Measurements from ENCODE around the gene OXSR1.

- TF ChIP-seq HIVEP1 (CRISPR knock-in tag; IDR thresholded peaks at IDR 0.05): no peak
- no peak for TF ChIP-seq SP1 (IDR thresholded peaks at IDR 0.05)
- TF ChIP-seq SP1 (CRISPR knock-in tag; IDR thresholded peaks at IDR 0.05): no peak
- TF ChIP-seq ZNF205 (CRISPR knock-in tag; IDR thresholded peaks at IDR 0.05): no peak
- TF ChIP-seq HMG20A (CRISPR knock-in tag; IDR thresholded peaks at IDR 0.05; ENCODE audit: borderline replicate concordance): no peak
- no peak for TF ChIP-seq ZNF337 (CRISPR knock-in tag; IDR thresholded peaks at IDR 0.05; ENCODE audit: borderline replicate concordance, low read depth)
- TF ChIP-seq ZNF574 (CRISPR knock-in tag; IDR thresholded peaks at IDR 0.05): no peak
- no peak for TF ChIP-seq CTCF (CRISPR knock-in tag; IDR thresholded peaks at IDR 0.05)
- no peak for TF ChIP-seq ZNF792 (CRISPR knock-in tag; IDR thresholded peaks at IDR 0.05)
Measured at GRCh38 chr3:38127611-38128302, 37.6 kb upstream of the OXSR1 start.
